Stimulated activated CD4-positive, alpha-beta T cell treated with anti-CD3 and anti-CD28 coated beads, Interleukin-2, amount 100 ng/mL, for 24 hours (primary cell): ENCODE results near the gene SHISAL2A.

Experiments used
- DNase-seq, 2 donors: peaks; one replicate each; pipeline ENCODE4 v3.0.0-alpha.2; 2020

Gene SHISAL2A

DNA sequence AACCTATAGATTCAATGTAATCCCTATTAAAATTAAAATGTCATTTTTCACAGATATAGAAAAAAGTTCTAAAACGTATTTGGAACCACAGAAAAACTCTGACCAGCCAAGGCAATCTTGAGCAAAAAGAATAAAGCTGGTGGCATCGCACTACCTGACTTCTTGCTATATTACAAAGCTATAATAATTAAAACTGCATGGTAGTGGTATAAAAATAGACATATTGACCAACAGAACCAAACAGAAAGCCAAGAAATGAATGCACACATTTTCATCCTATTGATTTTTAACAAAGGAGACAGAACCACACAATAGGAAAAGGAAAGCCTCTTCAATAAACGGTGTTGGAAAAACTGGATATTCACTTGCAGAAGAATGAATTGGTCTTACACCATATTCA lies 9.2 kb upstream of the SHISAL2A start:
- no peak for DNase-seq

DNA sequence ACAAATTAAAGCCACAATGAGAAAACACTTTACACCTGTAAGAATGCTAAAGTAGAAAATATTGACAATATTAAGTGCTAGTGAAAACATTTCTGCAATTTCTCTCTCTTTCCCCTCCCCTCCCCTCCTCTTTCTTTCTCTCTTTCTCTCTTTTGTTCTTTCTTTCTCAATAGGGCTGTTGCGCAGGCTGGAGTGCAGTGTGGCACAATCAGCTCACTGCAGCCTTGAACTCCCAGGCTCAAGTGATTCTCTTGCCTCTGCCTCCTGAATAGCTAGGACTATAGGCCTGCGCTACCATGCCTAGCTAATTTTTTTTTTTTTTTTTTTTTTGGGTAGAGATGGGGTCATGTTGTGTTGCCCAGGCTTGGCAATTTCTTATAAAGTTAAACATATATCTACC lies 5.9 kb upstream of the SHISAL2A start:
- DNase-seq, result no peak

DNA sequence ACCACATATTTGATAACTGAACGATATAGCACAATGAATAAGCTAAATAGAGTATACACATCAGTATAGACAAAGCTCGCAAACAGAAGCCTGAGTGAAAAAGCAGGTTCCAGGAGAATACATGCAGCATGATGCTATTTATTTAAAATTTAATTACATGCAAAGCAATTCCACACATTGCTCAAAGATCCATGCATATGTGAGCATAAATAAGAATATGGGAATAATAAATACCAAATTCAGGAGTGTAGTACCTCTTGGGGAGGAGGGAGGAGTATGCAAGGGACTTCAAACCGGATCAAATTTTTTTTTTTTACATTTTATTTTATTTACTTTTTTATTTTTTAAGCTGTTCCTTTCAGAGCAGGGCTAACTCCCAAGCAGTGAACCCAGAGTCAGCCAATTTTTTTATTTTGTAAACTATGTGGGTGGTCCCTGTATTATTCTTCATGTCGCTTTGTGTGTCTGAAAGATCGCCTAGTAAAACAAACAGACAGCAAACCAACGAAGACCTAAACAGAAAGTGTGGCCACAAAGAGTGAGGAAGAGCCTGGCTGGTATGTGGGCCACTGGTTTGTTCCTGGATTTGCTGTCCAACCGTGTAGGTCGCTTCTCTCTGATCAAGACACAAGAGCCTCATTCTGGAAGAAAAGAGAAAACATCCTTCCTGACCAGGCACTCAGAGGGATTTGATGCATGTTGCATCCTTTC lies 4.2 kb upstream of the SHISAL2A start:
- no peak for DNase-seq

DNA sequence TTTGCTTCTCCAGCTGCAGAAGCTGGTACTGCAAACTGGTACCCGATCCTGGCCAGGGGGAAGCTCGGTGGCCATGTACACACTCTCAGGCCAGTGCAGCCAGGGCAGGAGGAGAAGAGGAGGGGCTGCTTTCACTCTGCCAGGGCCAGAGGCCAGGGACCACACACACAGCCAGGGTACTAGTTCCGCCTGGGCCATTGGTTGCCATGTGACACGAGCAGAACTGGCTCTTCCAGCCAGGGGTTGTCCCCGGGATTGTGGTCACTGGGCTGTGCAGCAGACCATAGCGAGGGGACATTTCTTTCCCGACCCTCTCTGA lies 3.7 kb upstream of the SHISAL2A start:
- no peak for DNase-seq

DNA sequence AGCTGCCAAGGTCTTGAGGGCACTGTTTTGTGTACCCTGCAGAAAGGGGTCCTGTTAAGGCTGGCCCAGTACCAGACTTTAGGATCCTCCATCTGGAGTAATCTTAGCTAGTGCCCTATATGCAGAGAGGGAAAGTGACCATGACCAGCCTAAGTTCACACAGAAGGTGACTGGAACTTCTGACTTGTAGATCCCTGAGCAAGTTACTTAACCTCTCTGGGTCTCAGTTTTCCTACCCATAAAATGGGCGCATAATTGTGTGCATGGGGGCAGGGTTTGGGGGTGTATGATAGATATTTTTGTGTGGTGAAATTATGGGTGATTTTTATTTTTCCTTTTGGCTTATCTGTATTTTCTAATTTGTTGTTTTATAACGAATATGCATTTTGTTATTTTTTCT lies 3.3 kb upstream of the SHISAL2A start:
- no peak for DNase-seq

DNA sequence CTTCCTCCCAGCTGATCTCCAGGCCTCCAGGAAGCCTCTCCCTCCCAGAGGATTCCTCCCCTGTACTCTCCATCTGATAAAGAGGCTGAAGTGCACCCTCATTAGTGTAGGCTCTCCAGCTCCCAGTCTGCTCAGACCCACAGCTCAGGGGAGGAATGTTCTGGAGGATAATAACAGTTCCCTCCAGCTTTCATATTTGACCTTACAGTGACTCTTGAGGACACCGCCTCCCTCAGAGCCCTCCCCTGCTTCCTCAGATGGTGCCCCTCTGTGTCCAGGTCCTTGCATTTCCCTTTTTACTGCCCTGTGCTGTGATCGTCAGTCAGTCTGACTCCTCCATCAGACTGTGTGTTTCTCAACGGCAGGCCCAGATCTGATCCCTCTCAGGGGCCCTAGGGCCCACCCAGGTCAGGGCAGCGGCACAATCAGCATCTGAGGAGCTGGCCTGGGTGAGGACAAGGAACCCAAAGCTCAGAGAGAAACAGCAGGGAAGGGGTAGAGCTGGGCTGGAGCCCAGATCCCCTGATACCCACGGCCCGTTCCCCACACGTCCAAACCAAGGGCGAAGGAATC lies 1.1 kb upstream of the SHISAL2A start:
- no peak for DNase-seq

DNA sequence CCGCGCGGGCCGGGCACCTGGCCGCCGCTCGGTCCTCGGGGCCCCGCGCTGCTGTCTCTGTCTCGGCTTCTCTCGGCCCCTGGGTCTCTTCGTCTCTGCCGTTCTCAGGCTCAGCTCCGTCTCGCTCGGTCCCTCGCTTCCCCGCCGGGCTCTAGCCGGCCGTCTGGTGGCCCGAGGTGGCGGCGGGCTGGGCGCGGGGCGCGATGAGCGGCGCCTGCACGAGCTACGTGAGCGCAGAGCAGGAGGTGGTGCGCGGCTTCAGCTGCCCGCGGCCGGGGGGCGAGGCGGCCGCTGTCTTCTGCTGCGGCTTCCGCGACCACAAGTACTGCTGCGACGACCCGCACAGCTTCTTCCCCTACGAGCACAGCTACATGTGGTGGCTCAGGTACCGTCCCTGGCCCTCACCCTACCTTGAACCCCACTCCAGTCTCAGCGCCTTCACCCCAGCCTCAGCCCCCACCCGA lies 355 bp downstream of the SHISAL2A start:
- DNase-seq, result peak; percentile 44 to 45

DNA sequence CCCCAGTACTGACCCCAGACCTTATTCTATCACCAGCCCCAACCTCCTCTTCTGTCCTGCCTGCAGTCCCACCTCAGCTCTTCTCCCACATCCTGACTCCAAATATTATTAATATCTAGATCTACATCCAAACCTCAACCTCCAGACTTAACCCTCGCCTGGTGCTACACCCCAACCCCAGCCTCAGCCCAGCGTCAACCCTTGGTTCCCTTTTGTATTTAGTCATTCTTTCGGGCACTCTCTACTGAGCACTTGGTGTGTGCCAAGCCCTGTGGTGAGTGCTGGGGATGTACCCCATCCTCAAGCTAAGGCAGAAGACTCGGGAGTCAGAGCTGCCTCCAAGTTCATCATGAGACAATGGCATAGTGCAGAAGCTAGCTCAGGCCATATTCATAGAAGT lies 1.1 kb downstream of the SHISAL2A start:
- peak; percentile 29 to 32 for DNase-seq

DNA sequence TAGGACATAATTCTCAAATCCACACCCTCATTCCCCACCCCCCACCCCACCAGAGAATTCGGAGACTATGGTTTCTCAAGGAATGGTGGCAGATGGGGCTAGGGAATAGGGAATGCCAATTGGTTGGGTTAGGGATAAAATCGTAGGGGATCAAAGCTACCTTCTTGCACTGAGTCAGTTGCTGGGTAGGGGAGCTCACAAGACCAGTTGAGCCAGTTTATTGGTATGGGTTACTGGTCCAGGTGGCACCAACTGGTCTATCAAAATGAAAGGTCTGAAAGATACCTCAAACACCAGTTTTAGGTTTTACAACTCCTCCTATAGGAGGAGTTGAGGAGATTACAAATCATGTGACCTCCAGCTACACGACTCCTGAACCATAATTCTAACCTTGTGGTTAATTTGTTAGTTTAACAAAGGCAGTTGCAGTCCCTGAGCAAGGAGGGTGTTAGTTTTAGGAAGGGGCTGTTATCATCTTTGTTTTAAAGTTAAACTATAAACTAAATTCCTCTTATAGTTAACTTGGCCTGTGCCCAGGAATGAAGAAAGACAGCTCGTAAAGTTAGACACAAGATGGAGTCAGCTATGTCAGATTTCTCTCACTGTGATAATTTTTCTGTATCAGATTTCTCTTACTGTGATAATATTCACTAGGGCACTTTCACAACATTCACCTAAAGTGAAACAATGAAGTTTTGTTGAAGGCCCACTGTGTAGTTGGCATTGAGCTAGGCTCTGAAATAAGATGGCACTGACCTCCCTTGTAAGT lies 2.5 kb downstream of the SHISAL2A start:
- no peak for DNase-seq

DNA sequence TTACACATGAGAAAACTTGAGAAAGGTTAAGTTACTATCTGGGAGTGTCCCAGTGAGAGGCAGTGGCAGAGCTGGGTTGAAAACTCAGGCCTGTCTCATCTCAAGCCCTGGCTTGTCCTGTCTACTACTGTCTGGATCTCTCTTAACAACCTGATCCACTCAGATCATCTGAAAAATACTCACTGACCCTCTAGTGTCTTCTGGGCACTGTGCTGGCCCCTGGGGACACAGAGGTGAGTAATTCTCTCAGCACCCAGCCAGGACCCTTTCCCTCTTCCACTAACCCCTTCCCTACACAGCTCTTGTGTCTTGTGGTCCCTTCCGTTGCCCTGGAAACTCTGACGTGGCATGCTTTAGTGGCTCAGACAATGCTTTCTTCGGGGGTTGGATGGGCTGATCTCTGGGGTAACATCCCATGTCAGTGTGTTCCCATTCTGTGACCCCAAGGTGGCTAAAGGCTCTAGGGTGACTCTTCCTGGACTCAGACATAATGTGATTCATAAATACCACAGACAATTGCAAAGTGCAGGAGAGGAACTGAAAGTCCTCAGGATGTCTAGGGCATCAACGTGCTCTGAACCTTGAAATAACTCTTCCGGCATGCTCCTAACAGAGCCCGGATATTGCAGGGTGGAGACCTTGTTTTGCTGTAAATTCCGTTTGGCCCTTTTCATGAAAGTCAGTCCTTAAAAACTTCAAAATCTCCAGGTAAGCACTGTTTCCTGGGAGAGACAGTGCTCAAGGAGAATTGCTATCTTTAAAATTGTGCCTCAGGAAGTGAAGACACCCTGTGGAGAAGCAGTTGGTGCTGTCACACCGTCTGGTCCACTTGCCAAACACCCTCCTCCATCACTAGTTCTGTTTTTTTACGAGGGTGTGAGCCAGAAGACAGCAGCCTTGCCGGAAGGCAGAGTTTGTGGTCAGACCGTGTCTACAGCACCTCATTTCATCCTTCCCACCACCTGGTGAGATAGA lies 4.0 kb downstream of the SHISAL2A start:
- DNase-seq, result peak; percentile 66 to 67

DNA sequence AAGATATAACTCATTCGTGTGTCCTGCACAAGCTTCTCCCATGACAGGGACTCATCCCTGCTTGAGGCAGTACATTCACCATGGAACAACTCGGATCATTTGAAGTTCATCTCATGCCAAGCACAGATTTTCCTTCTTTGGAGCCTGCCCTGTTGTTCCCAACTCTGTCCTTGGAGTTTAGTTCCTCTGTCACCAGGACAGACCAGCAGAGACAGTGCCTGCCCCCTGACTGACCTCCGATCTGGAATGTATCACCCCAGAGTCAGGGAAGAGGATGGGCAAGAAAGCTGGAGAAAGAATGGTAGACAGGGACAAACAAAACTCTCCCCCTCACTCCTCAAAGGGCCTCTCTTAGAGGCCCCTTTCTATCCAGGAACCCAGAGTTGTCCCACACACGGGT lies 5.0 kb downstream of the SHISAL2A start:
- DNase-seq, result no peak

DNA sequence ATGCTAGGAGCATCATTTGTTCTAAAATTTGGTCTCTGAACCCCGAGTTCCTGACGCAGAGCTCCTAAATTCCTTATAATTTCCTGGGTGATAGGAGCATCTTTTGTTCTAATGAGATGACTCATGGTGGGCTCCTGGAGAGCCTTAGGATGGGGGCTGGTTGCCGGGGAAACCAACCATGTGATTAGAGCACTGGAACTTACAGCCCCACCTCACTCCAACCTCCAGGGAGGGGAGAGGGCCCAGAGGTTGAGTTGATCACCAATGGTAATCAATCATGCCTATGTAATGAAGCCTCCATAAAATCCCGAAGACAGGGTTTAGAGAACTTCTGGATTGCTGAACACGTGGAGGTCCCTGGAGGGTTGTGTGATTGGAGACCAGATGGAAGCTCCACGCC lies 7.7 kb downstream of the SHISAL2A start:
- DNase-seq, result no peak

DNA sequence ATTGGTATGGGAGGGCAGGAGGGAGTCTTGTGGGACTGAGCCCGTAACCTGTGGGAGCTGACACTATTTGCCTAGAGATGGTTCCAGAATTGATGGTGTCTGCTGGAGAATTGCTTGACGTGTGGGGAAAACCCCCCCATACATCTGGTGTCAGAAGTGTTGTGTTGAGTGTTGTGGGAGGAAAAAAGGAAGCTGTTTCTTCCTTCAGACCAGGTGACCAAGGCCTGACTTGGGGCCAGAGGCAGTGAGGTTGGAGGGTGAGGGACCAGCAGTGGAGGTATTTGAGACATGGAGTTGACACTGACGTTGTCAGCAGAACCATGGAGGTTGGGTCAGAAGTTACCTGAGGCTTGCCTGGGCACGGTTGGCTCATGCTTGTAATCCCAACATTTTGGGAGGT lies 8.3 kb downstream of the SHISAL2A start:
- DNase-seq, result no peak

DNA sequence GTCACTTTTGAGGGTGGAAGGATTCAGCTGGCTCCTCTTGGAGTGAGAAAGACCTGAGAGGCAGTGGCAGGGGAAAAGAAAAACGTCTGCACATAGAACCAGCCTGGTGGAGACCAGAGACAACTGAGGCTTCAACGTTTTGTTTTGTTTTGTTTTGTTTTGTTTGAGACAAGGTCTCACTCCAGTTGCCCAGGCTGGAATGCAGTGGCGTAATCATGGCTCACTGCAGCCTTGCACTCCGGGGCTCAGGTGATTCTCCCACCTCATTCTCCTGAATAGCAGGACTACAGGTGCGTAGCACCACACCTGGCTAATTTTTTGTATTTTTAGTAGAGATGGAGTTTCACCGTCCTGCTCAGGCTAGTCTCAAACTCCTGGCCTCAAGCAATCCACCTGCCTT lies 12.3 kb downstream of the SHISAL2A start:
- DNase-seq, result no peak

DNA sequence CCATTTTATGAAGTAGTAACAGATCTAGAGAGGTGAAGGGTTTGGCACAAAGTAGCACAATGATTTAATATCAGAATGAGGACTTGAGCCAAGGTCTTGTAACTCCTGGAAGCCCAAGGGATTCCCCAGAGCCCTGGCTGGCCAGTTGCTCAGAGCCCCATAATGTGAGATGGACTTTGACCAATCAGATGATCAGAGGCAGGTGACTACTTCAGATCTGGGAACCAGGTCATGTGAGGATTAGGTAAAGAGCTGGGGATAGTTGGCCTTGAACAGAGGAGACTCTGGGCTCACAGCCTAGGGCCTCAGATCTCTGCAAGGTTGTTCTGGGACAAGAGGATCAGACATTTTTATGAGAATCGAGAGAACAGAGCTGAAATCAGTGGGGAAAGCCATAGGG lies 18.9 kb downstream of the SHISAL2A start:
- no peak for DNase-seq

DNA sequence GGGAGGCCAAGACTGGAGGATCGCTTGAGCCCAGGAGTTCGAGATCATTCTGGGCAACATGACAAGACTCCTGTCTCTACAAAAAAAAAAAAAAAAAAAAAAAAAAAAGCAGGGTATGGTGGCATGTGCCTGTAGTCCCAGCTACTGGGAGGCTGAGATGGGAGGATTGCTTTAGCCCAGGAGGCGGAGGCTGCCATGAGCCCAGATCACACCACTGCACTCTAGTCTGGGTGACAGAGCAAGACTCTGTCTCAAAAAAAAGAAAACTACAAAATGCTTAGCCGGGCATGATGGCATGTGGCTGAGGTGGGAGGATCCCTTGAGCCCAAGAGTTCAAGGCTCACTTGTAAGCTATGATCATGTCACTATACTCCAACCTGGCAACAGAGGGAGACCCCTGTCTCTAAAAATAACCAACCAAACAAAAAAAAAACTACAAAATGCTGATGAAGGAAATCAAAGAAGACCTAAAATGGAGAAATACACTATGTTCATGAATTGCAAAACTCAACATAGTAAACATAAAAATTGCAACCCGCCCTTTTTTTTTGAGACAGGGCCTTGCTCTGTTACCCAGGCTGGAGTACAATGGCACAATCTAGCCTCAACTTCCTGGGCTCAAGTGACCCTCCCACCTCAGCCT lies 20.4 kb downstream of the SHISAL2A start:
- DNase-seq, result no peak

DNA sequence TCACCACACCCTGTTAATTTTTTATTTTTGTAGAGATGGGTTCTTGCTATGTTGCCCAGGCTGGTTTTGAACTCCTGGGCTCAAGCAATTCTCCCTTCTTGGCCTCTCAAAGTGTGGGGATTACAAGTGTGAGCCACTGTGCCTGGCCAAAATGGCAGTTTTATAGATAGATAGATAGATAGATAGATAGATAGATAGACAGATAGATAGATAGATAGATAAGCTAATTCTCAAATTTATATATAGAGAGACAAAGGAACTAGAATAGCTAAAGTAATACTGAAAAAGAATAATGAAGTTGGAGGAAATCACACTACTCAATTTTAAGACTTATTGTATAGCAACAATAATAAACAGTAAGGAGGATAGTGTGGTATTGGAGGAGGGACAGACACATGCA lies 21.1 kb downstream of the SHISAL2A start:
- DNase-seq, result no peak

DNA sequence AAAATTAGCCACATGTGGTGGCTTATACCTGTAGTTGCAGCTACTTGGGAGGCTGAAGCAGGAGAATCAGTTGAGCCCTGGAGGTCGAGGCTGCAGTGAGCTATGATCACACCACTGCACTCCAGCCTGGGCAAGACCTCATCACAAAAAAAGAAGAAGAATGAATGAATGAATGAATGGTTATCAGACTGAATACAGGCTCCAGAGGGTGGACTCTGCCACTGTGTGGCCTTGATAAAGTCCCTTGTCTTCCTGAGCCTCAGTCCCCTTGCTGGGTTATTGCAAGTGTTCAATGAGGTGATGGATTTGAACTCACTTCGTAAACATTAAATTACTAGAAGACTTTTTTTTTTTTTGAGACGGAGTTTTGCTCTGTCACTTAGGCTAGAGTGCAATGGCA lies 24.7 kb downstream of the SHISAL2A start:
- no peak for DNase-seq

DNA sequence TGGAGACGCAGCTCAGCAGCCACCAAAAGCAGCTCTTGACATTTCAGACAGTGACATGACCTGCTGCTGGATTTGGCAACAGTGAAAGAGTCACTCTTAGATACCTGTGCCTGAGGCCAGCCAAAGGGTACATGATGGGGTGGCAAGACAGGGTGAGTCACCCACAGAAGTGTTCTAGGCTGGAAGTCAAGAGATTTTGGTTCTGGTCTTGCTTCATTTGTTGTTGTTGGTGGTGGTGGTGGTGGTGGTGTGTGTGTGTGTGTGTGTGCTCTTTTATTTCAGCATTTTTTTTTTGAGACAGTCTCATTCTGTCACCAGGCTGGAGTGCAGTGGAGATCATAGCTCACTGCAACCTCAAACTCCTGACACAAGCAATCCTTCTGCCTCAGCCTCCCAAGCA lies 25.8 kb downstream of the SHISAL2A start:
- peak in 1 of 2 donors; percentile 26 for DNase-seq

DNA sequence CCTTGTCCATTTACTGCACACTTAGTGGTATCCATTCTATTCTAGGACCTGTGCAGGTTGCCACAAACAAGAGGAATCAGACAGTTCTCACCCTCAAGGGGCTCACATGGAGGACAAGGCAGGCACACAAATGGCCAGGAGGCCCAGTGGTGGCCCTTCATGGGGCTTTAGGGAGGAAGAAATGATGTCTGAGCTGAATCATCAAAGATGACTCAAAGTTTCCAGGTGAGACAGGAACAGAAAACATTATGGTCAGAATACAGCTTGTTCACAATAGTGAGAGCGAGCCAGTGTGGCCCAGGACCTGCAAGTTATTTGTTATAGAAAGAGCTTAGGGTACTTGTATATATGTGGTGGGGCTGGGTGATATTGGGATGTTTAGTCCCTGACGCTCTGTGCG lies 26.4 kb downstream of the SHISAL2A start:
- peak; percentile 21 to 40 for DNase-seq

DNA sequence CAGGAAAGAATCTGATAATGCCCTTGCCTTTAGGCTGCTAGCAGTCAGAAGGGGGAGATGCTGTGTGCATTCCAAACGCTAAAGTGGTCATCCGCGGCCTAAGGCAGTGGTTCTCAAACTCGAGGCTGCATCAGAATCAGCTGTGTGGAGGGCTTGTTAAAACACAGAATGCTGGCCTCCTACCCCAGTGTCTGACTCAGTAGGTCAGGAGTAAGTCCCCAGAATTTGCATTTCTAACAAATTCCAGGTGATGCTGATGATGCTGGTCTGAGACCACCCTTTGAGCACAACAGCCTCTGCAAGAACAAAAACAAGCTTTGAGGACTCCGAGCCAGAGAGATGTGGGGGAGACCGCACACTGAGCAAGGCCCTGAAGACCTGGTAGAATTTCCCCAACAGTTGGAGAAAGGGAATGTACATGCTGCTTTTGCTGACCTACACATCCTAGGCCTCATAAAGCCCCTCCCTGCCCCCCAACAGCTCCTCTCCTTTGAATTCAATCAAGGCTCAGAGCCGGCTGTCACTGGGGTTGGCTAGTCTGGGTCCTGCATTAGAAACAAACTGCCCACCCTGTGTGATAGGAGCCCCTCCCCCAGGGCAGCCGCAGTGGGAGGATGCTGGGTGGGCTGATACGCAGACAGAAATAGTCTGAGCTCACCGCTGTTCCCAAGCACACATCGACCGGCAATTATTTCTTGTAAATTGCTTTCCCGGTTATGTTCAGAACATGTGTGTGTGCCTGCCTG lies 27.1 kb downstream of the SHISAL2A start:
- no peak for DNase-seq

DNA sequence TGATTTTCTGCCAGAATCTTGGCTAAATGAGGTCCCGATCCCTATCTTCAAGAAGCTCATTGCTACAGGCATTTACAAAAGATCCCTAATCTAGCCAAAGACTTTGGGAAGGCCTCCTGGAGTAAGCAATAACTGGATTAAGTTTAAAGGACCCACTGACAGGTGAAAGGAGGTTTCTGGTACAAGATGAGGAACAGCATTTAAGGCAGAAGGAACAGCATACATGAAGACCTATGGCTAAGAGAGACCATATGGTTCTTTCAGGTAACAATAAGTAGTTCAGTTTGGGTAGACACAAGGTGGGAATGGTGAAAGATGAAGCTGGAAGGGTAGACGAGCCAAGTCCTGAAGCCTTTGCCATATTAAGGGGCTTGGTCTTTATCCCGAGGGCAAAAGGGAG lies 27.8 kb downstream of the SHISAL2A start:
- DNase-seq, result no peak
